ENCODE measurements around the gene DISP2. TPM values are rescaled to one million over a fixed set of nuclear protein-coding genes. Genes with fewer than 3 reads are reported as not detected.

Gene DISP2
- total RNA-seq, 1 experiment from 2014 or later = 2.6 TPM

GRCh38 chr15:40342416-40343320, 15.4 kb upstream of the DISP2 start:
- Histone ChIP-seq H3K9ac (ENCODE audit: low read length) (no peak overlapping the region), H3K79me2 (ENCODE audit: low read length) (no peaks in the 10 kb centered on the region), H3K9me2 (replicated peaks; ENCODE audit: insufficient read depth, low read length) (no peaks in the 10 kb centered on the region), H3K9me3 (ENCODE audit: low read length) (no peaks in the 10 kb centered on the region), H3K4me2 (ENCODE audit: low read depth, low read length, poor library complexity, severe bottlenecking) (no peak overlapping the region), H2AFZ (ENCODE audit: low read length) (no peak overlapping the region), H4K20me1 (ENCODE audit: insufficient read depth, low read depth, low read length) (no peaks in the 10 kb centered on the region), H3K36me3 (ENCODE audit: insufficient read depth, low read length) (no peaks in the 10 kb centered on the region), H3K4me3 (ENCODE audit: low read length) (no peak overlapping the region), H3K27ac (ENCODE audit: low read length) (no peak overlapping the region), H3K27me3 (ENCODE audit: low read length) (no peaks in the 10 kb centered on the region), H3K4me1 (ENCODE audit: low read length) (peaks cover 5% of the 10 kb centered on the region; the same call in 1 of the 2 replicates)
- no peak for DNase-seq

DNA sequence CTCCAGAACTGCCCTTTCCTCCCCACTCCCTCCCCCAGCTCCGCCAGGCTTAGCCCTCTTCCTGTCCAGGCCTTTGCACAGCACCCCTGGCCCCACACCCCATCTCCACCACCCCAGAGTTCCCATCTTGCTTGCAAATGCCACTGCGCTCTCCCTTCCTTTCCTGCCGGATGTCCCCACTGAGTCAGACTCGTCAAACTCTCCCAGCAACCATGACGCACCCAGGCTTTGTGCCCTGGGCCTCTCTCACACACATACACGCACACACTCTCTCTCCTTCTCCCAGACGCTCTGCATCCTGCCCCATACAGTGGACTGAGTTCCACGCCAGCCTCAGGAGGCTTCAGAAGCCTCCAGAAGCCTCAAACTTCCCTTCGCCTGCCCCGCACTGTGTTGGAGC, 14.5 kb upstream of the DISP2 start:
- no peak overlapping the region for H3K4me2 ChIP-seq (ENCODE audit: low read depth, low read length, poor library complexity, severe bottlenecking)
- H3K9ac ChIP-seq (ENCODE audit: low read length) = no peak overlapping the region

DNA sequence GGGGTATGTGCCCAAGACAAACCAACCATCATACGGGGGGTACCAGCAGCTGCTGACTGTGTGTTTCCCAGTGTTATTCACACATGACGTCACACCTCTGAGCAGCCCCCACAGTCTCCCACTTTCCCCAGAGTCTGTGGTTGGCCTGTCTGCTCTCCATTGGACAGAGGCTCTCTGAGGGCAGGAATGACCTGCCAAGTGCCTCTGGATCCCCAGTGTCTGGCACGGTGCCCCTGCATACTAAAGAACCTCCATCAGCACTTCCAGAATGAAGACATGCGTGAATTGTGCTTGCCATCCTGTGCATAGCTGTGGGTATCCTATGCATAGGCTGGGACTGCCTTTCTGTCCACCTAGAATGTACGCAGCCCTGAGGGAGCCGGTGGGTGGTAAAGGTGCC, 13.8 kb upstream of the DISP2 start:
- Histone ChIP-seq H3K27ac (ENCODE audit: low read length) (no peak overlapping the region), H2AFZ (ENCODE audit: low read length) (no peak overlapping the region), H3K4me1 (ENCODE audit: low read length) (0 out of 2 replicates have a peak, but pooled peaks cover 2% of the 10 kb centered on the region), H3K9me2 (replicated peaks; ENCODE audit: insufficient read depth, low read length) (no peaks in the 10 kb centered on the region), H3K36me3 (ENCODE audit: insufficient read depth, low read length) (no peaks in the 10 kb centered on the region), H3K4me2 (ENCODE audit: low read depth, low read length, poor library complexity, severe bottlenecking) (no peak overlapping the region), H3K79me2 (ENCODE audit: low read length) (no peaks in the 10 kb centered on the region), H3K9me3 (ENCODE audit: low read length) (no peaks in the 10 kb centered on the region), H3K9ac (ENCODE audit: low read length) (no peak overlapping the region), H3K27me3 (ENCODE audit: low read length) (no peaks in the 10 kb centered on the region), H3K4me3 (ENCODE audit: low read length) (no peak overlapping the region), H4K20me1 (ENCODE audit: insufficient read depth, low read depth, low read length) (no peaks in the 10 kb centered on the region)
- DNase-seq = no peak

More for the DNA sequence above, 14.5 kb upstream of the DISP2 start:
- H3K9me2 ChIP-seq (replicated peaks; ENCODE audit: insufficient read depth, low read length) = no peaks in the 10 kb centered on the region
- no peaks in the 10 kb centered on the region for H3K79me2 ChIP-seq (ENCODE audit: low read length)
- no peak for DNase-seq
- H3K9me3 ChIP-seq (ENCODE audit: low read length) = no peaks in the 10 kb centered on the region
- H2AFZ ChIP-seq (ENCODE audit: low read length) = no peak overlapping the region
- no peaks in the 10 kb centered on the region for H4K20me1 ChIP-seq (ENCODE audit: insufficient read depth, low read depth, low read length)
- H3K4me1 ChIP-seq (ENCODE audit: low read length) = 0 out of 2 replicates have a peak, but pooled peaks cover 2% of the 10 kb centered on the region
- no peaks in the 10 kb centered on the region for H3K36me3 ChIP-seq (ENCODE audit: insufficient read depth, low read length)
- H3K27me3 ChIP-seq (ENCODE audit: low read length) = no peaks in the 10 kb centered on the region
- H3K27ac ChIP-seq (ENCODE audit: low read length) = no peak overlapping the region
- no peak overlapping the region for H3K4me3 ChIP-seq (ENCODE audit: low read length)

DNA sequence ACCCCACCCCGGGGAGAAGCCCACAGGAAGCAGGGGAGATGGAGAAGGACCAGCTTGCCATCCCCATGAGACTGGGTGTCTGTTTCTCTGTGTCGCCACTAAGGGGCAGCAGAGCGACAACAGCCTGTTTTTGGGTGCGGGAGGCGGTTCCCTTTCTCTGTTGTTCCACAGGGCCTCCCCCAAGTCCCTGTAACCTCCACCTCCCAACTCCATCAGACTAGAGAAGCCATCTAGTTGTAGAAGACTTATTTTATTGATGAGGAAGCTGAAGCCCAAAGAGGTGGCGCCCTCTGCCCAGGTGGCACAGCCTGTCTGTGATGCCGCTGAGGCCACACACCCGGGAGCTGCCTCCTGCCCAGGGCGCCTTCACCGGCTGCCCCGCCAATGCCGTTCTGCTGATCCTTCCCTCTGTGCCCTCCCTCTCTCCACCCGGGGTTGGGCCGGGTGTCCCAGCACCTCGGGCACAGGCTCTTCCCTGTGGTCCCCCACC, 13.3 kb upstream of the DISP2 start:
- no peaks in the 10 kb centered on the region for H3K9me3 ChIP-seq (ENCODE audit: low read length)
- no peak overlapping the region for H3K9ac ChIP-seq (ENCODE audit: low read length)
- no peaks in the 10 kb centered on the region for H3K36me3 ChIP-seq (ENCODE audit: insufficient read depth, low read length)
- peak; percentile 85 for DNase-seq
- no peak overlapping the region for H2AFZ ChIP-seq (ENCODE audit: low read length)
- H3K27ac ChIP-seq (ENCODE audit: low read length) = no peak overlapping the region
- no peak overlapping the region for H3K4me2 ChIP-seq (ENCODE audit: low read depth, low read length, poor library complexity, severe bottlenecking)
- H3K79me2 ChIP-seq (ENCODE audit: low read length) = no peaks in the 10 kb centered on the region
- H3K9me2 ChIP-seq (replicated peaks; ENCODE audit: insufficient read depth, low read length) = no peaks in the 10 kb centered on the region
- no peaks in the 10 kb centered on the region for H4K20me1 ChIP-seq (ENCODE audit: insufficient read depth, low read depth, low read length)
- H3K27me3 ChIP-seq (ENCODE audit: low read length) = no peaks in the 10 kb centered on the region
- H3K4me3 ChIP-seq (ENCODE audit: low read length) = no peak overlapping the region
- H3K4me1 ChIP-seq (ENCODE audit: low read length) = 0 out of 2 replicates have a peak, but pooled peaks cover 2% of the 10 kb centered on the region

GRCh38 chr15:40345225-40345866, 12.7 kb upstream of the DISP2 start:
- Histone ChIP-seq H3K9ac (ENCODE audit: low read length) (no peak overlapping the region), H3K4me3 (ENCODE audit: low read length) (no peak overlapping the region), H3K27me3 (ENCODE audit: low read length) (no peaks in the 10 kb centered on the region), H2AFZ (ENCODE audit: low read length) (no peak overlapping the region), H3K9me3 (ENCODE audit: low read length) (no peaks in the 10 kb centered on the region), H3K9me2 (replicated peaks; ENCODE audit: insufficient read depth, low read length) (no peaks in the 10 kb centered on the region), H3K79me2 (ENCODE audit: low read length) (no peaks in the 10 kb centered on the region), H4K20me1 (ENCODE audit: insufficient read depth, low read depth, low read length) (no peaks in the 10 kb centered on the region), H3K36me3 (ENCODE audit: insufficient read depth, low read length) (no peaks in the 10 kb centered on the region), H3K27ac (ENCODE audit: low read length) (no peak overlapping the region), H3K4me2 (ENCODE audit: low read depth, low read length, poor library complexity, severe bottlenecking) (no peak overlapping the region), H3K4me1 (ENCODE audit: low read length) (0 out of 2 replicates have a peak, but pooled peaks cover 2% of the 10 kb centered on the region)
- no peak for DNase-seq

DNA sequence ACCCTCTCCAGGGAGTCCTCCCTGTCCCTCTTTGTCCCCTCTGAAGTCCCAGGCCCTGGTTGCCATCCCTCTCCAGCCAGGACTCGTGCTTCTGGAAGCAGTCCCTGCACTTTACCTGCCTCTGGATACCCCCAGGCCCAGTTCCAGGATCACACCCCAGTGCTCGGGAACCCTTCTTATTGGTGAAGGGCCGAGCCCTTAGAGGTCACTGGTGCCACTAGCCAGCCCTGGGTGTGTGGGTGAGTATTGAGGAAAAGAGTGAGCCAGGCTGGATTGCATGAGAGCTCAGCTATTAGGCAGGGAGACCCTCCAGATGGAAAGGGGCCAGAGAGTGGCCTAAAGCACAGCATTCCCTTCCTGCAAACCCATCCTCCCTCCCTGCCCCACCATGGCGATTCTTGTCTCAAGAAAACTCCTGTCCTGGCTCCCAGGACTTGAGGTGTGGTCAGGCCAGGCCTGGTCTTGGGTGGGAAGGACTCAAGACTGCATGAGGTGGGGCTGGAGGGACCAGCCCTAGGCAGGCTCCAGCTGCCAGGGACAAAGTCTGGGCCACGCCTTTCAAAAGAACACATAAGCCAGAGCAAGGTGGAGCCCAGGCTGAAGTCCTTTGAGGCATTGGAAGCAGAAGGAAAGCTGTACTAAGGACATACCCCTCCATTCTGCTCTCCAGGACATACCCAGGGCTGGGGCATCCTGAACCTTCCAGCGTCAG, 12.0 kb upstream of the DISP2 start:
- Histone ChIP-seq H3K4me3 (ENCODE audit: low read length) (no peak overlapping the region), H3K4me2 (ENCODE audit: low read depth, low read length, poor library complexity, severe bottlenecking) (no peak overlapping the region), H3K9ac (ENCODE audit: low read length) (no peak overlapping the region), H3K9me3 (ENCODE audit: low read length) (no peaks in the 10 kb centered on the region), H3K4me1 (ENCODE audit: low read length) (0 out of 2 replicates have a peak, but pooled peaks cover 2% of the 10 kb centered on the region), H3K27ac (ENCODE audit: low read length) (no peak overlapping the region), H3K79me2 (ENCODE audit: low read length) (no peaks in the 10 kb centered on the region), H3K27me3 (ENCODE audit: low read length) (no peaks in the 10 kb centered on the region), H2AFZ (ENCODE audit: low read length) (no peak overlapping the region), H3K9me2 (replicated peaks; ENCODE audit: insufficient read depth, low read length) (no peaks in the 10 kb centered on the region), H4K20me1 (ENCODE audit: insufficient read depth, low read depth, low read length) (no peaks in the 10 kb centered on the region), H3K36me3 (ENCODE audit: insufficient read depth, low read length) (no peaks in the 10 kb centered on the region)
- no peak for DNase-seq

GRCh38 chr15:40346579-40347558, 11.2 kb upstream of the DISP2 start:
- Histone ChIP-seq H3K4me3 (ENCODE audit: low read length) (no peak overlapping the region), H3K27ac (ENCODE audit: low read length) (no peak overlapping the region), H3K9ac (ENCODE audit: low read length) (no peak overlapping the region), H3K79me2 (ENCODE audit: low read length) (no peaks in the 10 kb centered on the region), H3K4me1 (ENCODE audit: low read length) (0 out of 2 replicates have a peak, but pooled peaks cover 2% of the 10 kb centered on the region), H4K20me1 (ENCODE audit: insufficient read depth, low read depth, low read length) (no peaks in the 10 kb centered on the region), H3K4me2 (ENCODE audit: low read depth, low read length, poor library complexity, severe bottlenecking) (no peak overlapping the region), H3K9me3 (ENCODE audit: low read length) (no peaks in the 10 kb centered on the region), H2AFZ (ENCODE audit: low read length) (no peak overlapping the region), H3K9me2 (replicated peaks; ENCODE audit: insufficient read depth, low read length) (no peaks in the 10 kb centered on the region), H3K27me3 (ENCODE audit: low read length) (no peaks in the 10 kb centered on the region), H3K36me3 (ENCODE audit: insufficient read depth, low read length) (no peaks in the 10 kb centered on the region)
- DNase-seq = no peak
